Measurements from ENCODE around the gene MTRF1L. TPM values are rescaled to one million over a fixed set of nuclear protein-coding genes. Genes with fewer than 3 reads are reported as not detected.

MTRF1L gene
- polyA plus RNA-seq (12.4 to 19.0 TPM (median 13.0 TPM) in 3 replicates), polyA minus RNA-seq (1.9 to 13.6 TPM (median 8.4 TPM) in 3 replicates)
- polyA plus RNA-seq (2011; ENCODE audit: low read depth), result 14.7 TPM
- 10.1 and 19.8 TPM in 2 replicates for polyA plus RNA-seq (2011; cell fraction: cytosol; rRNA removed)
- 8.5 and 12.0 TPM in 2 replicates for polyA plus RNA-seq (2011; cell fraction: nucleus; rRNA removed)
- 7.6 and 14.6 TPM in 2 replicates for polyA plus RNA-seq (2012; ENCODE audit: low replicate concordance)
- 8.4 TPM for polyA minus RNA-seq (2011; cell fraction: cytosol; rRNA and poly(A)+ RNA removed)
- 3.8 and 8.8 TPM in 2 replicates for polyA minus RNA-seq (2011; cell fraction: nucleus; rRNA and poly(A)+ RNA removed)

DNA sequence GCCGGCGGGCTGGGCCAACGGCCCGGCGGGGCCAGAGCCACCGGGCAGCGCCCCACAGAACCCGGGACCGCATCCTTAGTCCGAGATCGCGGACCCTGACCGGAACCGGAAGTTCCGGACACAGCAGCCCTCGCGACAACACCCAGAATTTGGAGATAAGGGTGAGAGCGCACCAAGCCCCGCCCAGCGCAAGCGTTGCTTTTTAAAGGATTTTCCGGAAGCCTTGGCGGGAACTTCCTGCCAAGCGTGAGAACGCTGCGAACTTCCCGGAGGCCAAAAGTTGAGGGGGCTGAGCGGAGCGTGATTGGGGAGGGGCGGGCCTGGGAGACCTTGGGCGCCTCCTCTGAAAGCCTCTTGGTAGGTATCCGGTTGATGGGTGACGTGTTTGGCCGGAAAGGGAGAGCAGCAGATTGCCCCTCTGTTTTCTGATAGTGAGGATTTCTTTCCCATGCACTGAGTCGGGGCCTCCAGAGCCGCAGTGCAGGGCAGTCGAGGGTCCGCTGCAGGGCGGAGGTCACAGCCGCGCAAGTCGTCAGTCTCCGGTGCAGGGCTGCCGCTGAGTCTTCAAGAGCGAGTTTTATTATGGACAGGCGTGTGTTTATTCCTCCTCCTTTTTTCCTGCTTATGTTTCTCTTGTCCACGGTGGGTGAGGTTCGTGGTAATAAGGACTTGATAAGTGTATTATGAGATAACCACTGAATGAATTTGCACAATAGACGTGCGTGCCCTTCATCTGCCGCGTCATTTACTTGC is at the start of gene MTRF1L:
MTRF1L (minus strand) TSS at position 97 of the 753 bp plus-strand sequence; CDS start at position 73, 24 bp downstream.
- Histone ChIP-seq H3K9me3 (ENCODE audit: control insufficient read depth, low read depth, low read length) (no peaks in the 10 kb centered on the region), H3K9me1 (ENCODE audit: control insufficient read depth, extremely low read depth, insufficient read depth, low read length) (no peaks in the 10 kb centered on the region), H3K36me3 (ENCODE audit: control insufficient read depth in 2 of 2, extremely low read depth in 1 of 2, insufficient read depth in 2 of 2, low read length in 2 of 2) (peaks cover 0 to 15% of the 10 kb centered on the region in 2 experiments), H2AFZ (ENCODE audit: control insufficient read depth, low read length) (peak within 1 kb of the TSS; percentile 97), H4K20me1 (ENCODE audit: control insufficient read depth, extremely low read depth, insufficient read depth, low read length) (peaks cover 3% of the 10 kb centered on the region), H3K27me3 (ENCODE audit: control insufficient read depth, extremely low read depth, insufficient read depth, low read length) (no peaks in the 10 kb centered on the region), H3K79me2 (ENCODE audit: control insufficient read depth, insufficient read depth, low read length) (peaks cover 47% of the 10 kb centered on the region), H3K27ac (ENCODE audit: control insufficient read depth, insufficient read depth, low read length) (peak within 1 kb of the TSS; percentile 90), H3K4me3 (ENCODE audit: control insufficient read depth in 2 of 3, extremely low read depth in 1 of 3, insufficient read depth in 2 of 3, low read depth in 1 of 3, low read length in 3 of 3) (peak within 1 kb of the TSS; percentile 55 to 99 (median 98)), H3K9ac (ENCODE audit: control insufficient read depth, extremely low read depth, insufficient read depth, low read length) (peak within 1 kb of the TSS; percentile 93), H3K4me1 (ENCODE audit: control insufficient read depth, extremely low read depth, insufficient read depth, low read length) (peaks cover 15% of the 10 kb centered on the region), H3K4me2 (ENCODE audit: control insufficient read depth, extremely low read depth, insufficient read depth, low read depth, low read length) (peak within 1 kb of the TSS; percentile 99)
- dilution Hi-C loops (cut with MboI; ENCODE audit: extremely low pct_ligation_motif_present, low sequenced_read_pairs), result no loop called here
- FAIRE-seq, result peak; percentile 76
- TF ChIP-seq, protein P1, sequence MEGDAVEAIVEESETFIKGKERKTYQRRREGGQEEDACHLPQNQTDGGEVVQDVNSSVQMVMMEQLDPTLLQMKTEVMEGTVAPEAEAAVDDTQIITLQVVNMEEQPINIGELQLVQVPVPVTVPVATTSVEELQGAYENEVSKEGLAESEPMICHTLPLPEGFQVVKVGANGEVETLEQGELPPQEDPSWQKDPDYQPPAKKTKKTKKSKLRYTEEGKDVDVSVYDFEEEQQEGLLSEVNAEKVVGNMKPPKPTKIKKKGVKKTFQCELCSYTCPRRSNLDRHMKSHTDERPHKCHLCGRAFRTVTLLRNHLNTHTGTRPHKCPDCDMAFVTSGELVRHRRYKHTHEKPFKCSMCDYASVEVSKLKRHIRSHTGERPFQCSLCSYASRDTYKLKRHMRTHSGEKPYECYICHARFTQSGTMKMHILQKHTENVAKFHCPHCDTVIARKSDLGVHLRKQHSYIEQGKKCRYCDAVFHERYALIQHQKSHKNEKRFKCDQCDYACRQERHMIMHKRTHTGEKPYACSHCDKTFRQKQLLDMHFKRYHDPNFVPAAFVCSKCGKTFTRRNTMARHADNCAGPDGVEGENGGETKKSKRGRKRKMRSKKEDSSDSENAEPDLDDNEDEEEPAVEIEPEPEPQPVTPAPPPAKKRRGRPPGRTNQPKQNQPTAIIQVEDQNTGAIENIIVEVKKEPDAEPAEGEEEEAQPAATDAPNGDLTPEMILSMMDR (optimal IDR thresholded peaks at IDR 0.05 in 1 of 3, IDR thresholded peaks at IDR 0.05 in 1 of 3, conservative IDR thresholded peaks at IDR 0.05 in 1 of 3; ENCODE audit: extremely low read depth in 1 of 3, insufficient read depth in 2 of 3, low read length in 3 of 3), result no peak
- no peak for TF ChIP-seq EZH2 (IDR thresholded peaks at IDR 0.05; ENCODE audit: low read length)
- peak; percentile 55 for DNase-seq (ENCODE audit: low read depth, low spot score)

- DNase-seq (ENCODE audit: low read depth, low spot score), result no peak
- dilution Hi-C loops (cut with MboI; ENCODE audit: extremely low pct_ligation_motif_present, low sequenced_read_pairs), result no loop called here
- no peaks in the 10 kb centered on the region for H3K9me1 ChIP-seq (ENCODE audit: control insufficient read depth, extremely low read depth, insufficient read depth, low read length)
- H3K9me3 ChIP-seq (ENCODE audit: control insufficient read depth, low read depth, low read length), result no peaks in the 10 kb centered on the region
- H3K36me3 ChIP-seq (ENCODE audit: control insufficient read depth in 2 of 2, extremely low read depth in 1 of 2, insufficient read depth in 2 of 2, low read length in 2 of 2), result no peaks in the 10 kb centered on the region
- no peaks in the 10 kb centered on the region for H4K20me1 ChIP-seq (ENCODE audit: control insufficient read depth, extremely low read depth, insufficient read depth, low read length)
- H3K4me3 ChIP-seq (ENCODE audit: control insufficient read depth in 2 of 3, extremely low read depth in 1 of 3, insufficient read depth in 2 of 3, low read depth in 1 of 3, low read length in 3 of 3), result no peak overlapping the region
- no peak for FAIRE-seq
- TF ChIP-seq EZH2 (IDR thresholded peaks at IDR 0.05; ENCODE audit: low read length), result no peak
- TF ChIP-seq, protein P1 (optimal IDR thresholded peaks at IDR 0.05 in 1 of 3, IDR thresholded peaks at IDR 0.05 in 1 of 3, conservative IDR thresholded peaks at IDR 0.05 in 1 of 3; ENCODE audit: extremely low read depth in 1 of 3, insufficient read depth in 2 of 3, low read length in 3 of 3), result no peak
- H3K4me2 ChIP-seq (ENCODE audit: control insufficient read depth, extremely low read depth, insufficient read depth, low read depth, low read length), result no peak overlapping the region
- H3K27ac ChIP-seq (ENCODE audit: control insufficient read depth, insufficient read depth, low read length), result no peak overlapping the region
- H3K4me1 ChIP-seq (ENCODE audit: control insufficient read depth, extremely low read depth, insufficient read depth, low read length), result no peaks in the 10 kb centered on the region
- no peaks in the 10 kb centered on the region for H3K79me2 ChIP-seq (ENCODE audit: control insufficient read depth, insufficient read depth, low read length)
- no peaks in the 10 kb centered on the region for H3K27me3 ChIP-seq (ENCODE audit: control insufficient read depth, extremely low read depth, insufficient read depth, low read length)
- no peak overlapping the region for H2AFZ ChIP-seq (ENCODE audit: control insufficient read depth, low read length)
- H3K9ac ChIP-seq (ENCODE audit: control insufficient read depth, extremely low read depth, insufficient read depth, low read length), result no peak overlapping the region
Measured at GRCh38 chr6:153051801-153052200, 49.3 kb upstream of the MTRF1L start.

Data from keratinocyte (primary cell).